Uterus (tissue), 4 donors: ENCODE measurements around the gene GPR107. TPM values are rescaled to one million over a fixed set of nuclear protein-coding genes. Genes with fewer than 3 reads are reported as not detected.

ENCODE experiments used
- DNase-seq, 2 donors: peaks; one replicate each; pipeline ENCODE4 v3.0.0-alpha.2; 2019 to 2020
- H3K27ac ChIP-seq, 2 donors: fragments of 200-600 bp; sonication (generic); 1 replicate in 1 of 2; 2 replicates in 1 of 2; pipeline ENCODE4 v1.5.1; 2016 to 2018
- H3K27me3 ChIP-seq, 2 donors: fragments of 200-600 bp; sonication (generic); one replicate each; pipeline ENCODE4 v1.5.1; 2018 to 2019; ENCODE audit warnings: control low read depth in 1 of 2
- H3K36me3 ChIP-seq, 2 donors: fragments of 200-600 bp; sonication (generic); one replicate each; pipeline ENCODE4 v1.5.1; 2019; ENCODE audit warnings: control low read depth in 1 of 2
- H3K4me1 ChIP-seq, 2 donors: fragments of 200-600 bp; sonication (generic); one replicate each; pipeline ENCODE4 v1.5.1; 2018 to 2019; ENCODE audit warnings: control low read depth in 1 of 2
- H3K4me3 ChIP-seq, 2 donors: fragments of 200-600 bp; sonication (generic); 1 replicate in 1 of 2; 2 replicates in 1 of 2; pipeline ENCODE4 v1.5.1; 2018 to 2019; ENCODE audit warnings: mild to moderate bottlenecking in 1 of 2
- H3K9me3 ChIP-seq, 2 donors: fragments of 200-600 bp; sonication (generic); one replicate each; pipeline ENCODE4 v1.5.1; 2019; ENCODE audit warnings: control low read depth in 1 of 2
- POLR2A ChIP-seq, 2 donors: fragments of 450-650 bp; IDR thresholded peaks; one replicate each; pipeline ENCODE4 v1.6.1; 2016; ENCODE audit warnings: antibody characterized with exemption in 2 of 2, mild to moderate bottlenecking in 1 of 2, moderate library complexity in 1 of 2
- intact Hi-C: fragments of 100-400 bp; cut with DNase I; formaldehyde crosslinking; loops from one replicate; pipeline ENCODE4 v1.15.1; 2023; ENCODE audit warnings: low total_unique reads
- total RNA-seq, 4 donors: library from RNA; depleted of rRNA in 3 of 4; stranded (reverse); fragments of >200 nt in 3 of 4; gene quantifications; one replicate each; pipeline versions ENCODE4 v1.1.0 to v1.2.4, GENCODE V29; 2014 to 2023
- TF ChIP-seq, protein P1 (sequence below), 4 experiments: fragments of 200-600 bp in 2 of 4; fragments of 450-650 bp in 2 of 4; sonication (generic) in 2 of 4; IDR thresholded peaks; one replicate each; pipeline ENCODE4 v1.5.1; 2016 to 2019; ENCODE audit warnings: antibody characterized with exemption in 4 of 4, mild to moderate bottlenecking in 2 of 4, moderate library complexity in 1 of 4
- donor health status: DM: yes; HTN: yes; CAD: no.

The GPR107 gene
- total RNA-seq, 4 donors from 2014 or later: 10.8 to 41.5 (median 26.7) TPM

DNA sequence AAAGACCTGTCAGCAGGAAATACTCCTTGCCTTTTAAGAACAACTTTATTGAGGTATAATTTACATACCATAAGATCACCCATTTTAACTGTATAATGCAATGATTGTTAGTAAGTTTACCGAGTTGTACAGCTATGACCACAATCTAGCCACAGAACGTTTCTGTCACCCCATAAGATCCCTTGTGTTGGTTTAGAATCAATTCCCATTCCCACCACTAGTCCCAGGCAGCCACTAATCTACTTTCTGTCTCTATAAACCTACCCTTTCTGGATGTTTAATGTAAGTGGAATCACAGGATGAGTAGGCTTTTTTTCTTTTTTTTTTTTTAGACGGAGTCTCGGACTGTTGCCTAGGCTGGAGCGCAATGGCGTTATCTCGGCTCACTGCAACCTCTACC lies 4.4 kb downstream of the GPR107 start:
- Histone ChIP-seq H3K4me1 (no peaks in the 10 kb centered on the region), H3K36me3 (no peaks in the 10 kb centered on the region), H3K27me3 (no peaks in the 10 kb centered on the region), H3K27ac (no peak overlapping the region), H3K9me3 (no peaks in the 10 kb centered on the region), H3K4me3 (no peak overlapping the region)
- DNase-seq: no peak
- intact Hi-C loops: no loop called here
- no peak for TF ChIP-seq POLR2A (IDR thresholded peaks at IDR 0.05)
- TF ChIP-seq, protein P1, sequence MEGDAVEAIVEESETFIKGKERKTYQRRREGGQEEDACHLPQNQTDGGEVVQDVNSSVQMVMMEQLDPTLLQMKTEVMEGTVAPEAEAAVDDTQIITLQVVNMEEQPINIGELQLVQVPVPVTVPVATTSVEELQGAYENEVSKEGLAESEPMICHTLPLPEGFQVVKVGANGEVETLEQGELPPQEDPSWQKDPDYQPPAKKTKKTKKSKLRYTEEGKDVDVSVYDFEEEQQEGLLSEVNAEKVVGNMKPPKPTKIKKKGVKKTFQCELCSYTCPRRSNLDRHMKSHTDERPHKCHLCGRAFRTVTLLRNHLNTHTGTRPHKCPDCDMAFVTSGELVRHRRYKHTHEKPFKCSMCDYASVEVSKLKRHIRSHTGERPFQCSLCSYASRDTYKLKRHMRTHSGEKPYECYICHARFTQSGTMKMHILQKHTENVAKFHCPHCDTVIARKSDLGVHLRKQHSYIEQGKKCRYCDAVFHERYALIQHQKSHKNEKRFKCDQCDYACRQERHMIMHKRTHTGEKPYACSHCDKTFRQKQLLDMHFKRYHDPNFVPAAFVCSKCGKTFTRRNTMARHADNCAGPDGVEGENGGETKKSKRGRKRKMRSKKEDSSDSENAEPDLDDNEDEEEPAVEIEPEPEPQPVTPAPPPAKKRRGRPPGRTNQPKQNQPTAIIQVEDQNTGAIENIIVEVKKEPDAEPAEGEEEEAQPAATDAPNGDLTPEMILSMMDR (IDR thresholded peaks at IDR 0.05): no peak

DNA sequence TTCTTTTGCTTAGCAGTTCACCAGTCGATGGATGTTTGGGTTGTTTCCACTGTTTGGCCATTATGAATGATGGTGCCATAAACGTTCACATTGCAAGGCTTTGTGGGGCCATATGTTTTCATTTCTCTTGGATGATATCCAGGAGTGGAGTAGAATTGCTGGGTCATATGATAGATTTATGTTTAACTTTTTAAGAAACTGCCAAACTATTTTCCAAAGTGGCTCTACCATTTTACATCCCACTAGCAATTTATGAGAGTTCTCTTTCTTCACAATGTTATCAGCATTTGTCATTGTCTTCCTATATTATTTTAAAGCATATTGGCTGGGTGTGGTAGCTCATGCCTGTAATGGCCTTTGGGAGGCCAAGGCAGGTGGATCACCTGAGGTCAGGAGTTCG lies 5.2 kb downstream of the GPR107 start:
- Histone ChIP-seq H3K4me1 (no peaks in the 10 kb centered on the region), H3K36me3 (no peaks in the 10 kb centered on the region), H3K27ac (no peak overlapping the region), H3K9me3 (no peaks in the 10 kb centered on the region), H3K4me3 (no peak overlapping the region), H3K27me3 (no peaks in the 10 kb centered on the region)
- intact Hi-C loops: no loop called here
- TF ChIP-seq POLR2A (IDR thresholded peaks at IDR 0.05): no peak
- TF ChIP-seq, protein P1 (IDR thresholded peaks at IDR 0.05): no peak
- no peak for DNase-seq

DNA sequence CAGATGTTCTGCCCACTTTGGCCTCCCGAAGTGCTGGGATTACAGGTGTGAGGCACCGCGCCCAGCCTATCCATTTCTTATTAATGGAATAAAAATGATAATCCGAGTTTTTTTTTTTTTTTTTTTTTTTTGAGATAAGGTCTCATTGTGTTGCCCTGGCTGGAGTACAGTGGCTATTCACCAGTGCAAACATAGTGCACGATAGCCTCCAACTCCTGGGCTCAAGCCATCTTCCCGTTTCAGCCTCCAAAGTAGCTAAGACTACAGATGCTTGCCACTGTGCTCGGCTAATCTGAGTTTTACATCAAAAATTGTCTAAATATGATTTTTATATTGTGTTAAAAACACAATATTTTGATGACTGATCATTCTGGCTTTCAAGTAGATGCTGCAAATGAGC lies 6.6 kb downstream of the GPR107 start:
- intact Hi-C loops: no loop called here
- H3K27me3 ChIP-seq: no peaks in the 10 kb centered on the region
- no peaks in the 10 kb centered on the region for H3K36me3 ChIP-seq
- H3K4me3 ChIP-seq: no peak overlapping the region
- H3K4me1 ChIP-seq: no peaks in the 10 kb centered on the region
- DNase-seq: no peak
- TF ChIP-seq, protein P1 (IDR thresholded peaks at IDR 0.05): no peak
- no peak for TF ChIP-seq POLR2A (IDR thresholded peaks at IDR 0.05)
- no peaks in the 10 kb centered on the region for H3K9me3 ChIP-seq
- no peak overlapping the region for H3K27ac ChIP-seq

DNA sequence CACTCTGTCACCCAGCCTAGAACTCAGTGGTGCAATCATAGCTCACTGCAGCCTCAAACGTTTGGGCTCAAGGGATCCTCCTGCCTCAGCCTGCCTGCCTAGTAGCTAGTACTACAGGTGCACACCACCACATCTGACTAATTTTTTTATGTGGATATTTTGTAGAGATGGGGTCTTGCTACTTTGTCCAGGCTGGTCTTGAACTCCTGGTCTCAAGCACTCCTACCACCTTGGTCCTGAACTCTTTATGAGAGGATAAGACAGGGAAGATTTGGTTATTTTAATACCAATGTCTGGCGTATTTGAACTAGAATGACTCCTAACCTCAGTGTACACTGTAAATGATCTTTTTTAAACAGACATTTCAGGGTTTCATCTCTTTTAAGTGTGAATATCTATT lies 9.0 kb downstream of the GPR107 start:
- no peaks in the 10 kb centered on the region for H3K27me3 ChIP-seq
- no peaks in the 10 kb centered on the region for H3K9me3 ChIP-seq
- DNase-seq: no peak
- peaks cover 0 to 7% of the 10 kb centered on the region in 2 donors for H3K4me1 ChIP-seq
- intact Hi-C loops: no loop called here
- no peak overlapping the region for H3K27ac ChIP-seq
- no peak overlapping the region for H3K4me3 ChIP-seq
- H3K36me3 ChIP-seq: no peaks in the 10 kb centered on the region
- no peak for TF ChIP-seq POLR2A (IDR thresholded peaks at IDR 0.05)
- TF ChIP-seq, protein P1 (IDR thresholded peaks at IDR 0.05): no peak

DNA sequence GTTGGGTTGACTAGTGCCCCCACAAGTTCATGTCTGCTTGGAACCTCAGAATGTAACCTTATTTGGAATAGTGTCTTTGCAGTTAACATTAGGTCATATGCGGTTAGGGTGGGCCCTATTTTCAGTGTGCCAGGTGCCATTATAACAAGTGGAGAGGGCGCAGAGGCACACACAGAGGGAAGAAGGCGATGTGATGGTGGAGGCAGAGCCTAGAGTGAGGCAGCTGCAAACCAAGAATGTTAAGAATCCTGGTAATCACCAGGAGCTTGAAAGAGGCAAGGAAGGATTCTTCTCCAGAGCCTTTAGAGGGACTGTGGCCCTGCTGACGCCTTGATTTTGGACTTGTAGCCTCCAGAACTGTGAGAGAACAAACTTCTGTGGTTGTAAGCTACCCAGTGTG lies 10.9 kb downstream of the GPR107 start:
- H3K9me3 ChIP-seq: no peaks in the 10 kb centered on the region
- H3K36me3 ChIP-seq: no peaks in the 10 kb centered on the region
- intact Hi-C loops: no loop called here
- no peaks in the 10 kb centered on the region for H3K27me3 ChIP-seq
- TF ChIP-seq, protein P1 (IDR thresholded peaks at IDR 0.05): no peak
- no peak for TF ChIP-seq POLR2A (IDR thresholded peaks at IDR 0.05)
- peaks cover 0 to 8% of the 10 kb centered on the region in 2 donors for H3K4me1 ChIP-seq
- no peak overlapping the region for H3K4me3 ChIP-seq
- no peak overlapping the region for H3K27ac ChIP-seq
- DNase-seq: no peak
